ENCODE results near the gene LANCL1. TPM values are rescaled to one million over a fixed set of nuclear protein-coding genes. Genes with fewer than 3 reads are reported as not detected.

LANCL1 gene, protein sequence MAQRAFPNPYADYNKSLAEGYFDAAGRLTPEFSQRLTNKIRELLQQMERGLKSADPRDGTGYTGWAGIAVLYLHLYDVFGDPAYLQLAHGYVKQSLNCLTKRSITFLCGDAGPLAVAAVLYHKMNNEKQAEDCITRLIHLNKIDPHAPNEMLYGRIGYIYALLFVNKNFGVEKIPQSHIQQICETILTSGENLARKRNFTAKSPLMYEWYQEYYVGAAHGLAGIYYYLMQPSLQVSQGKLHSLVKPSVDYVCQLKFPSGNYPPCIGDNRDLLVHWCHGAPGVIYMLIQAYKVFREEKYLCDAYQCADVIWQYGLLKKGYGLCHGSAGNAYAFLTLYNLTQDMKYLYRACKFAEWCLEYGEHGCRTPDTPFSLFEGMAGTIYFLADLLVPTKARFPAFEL
- 52.5 and 58.9 TPM in 2 replicates for total RNA-seq

DNA sequence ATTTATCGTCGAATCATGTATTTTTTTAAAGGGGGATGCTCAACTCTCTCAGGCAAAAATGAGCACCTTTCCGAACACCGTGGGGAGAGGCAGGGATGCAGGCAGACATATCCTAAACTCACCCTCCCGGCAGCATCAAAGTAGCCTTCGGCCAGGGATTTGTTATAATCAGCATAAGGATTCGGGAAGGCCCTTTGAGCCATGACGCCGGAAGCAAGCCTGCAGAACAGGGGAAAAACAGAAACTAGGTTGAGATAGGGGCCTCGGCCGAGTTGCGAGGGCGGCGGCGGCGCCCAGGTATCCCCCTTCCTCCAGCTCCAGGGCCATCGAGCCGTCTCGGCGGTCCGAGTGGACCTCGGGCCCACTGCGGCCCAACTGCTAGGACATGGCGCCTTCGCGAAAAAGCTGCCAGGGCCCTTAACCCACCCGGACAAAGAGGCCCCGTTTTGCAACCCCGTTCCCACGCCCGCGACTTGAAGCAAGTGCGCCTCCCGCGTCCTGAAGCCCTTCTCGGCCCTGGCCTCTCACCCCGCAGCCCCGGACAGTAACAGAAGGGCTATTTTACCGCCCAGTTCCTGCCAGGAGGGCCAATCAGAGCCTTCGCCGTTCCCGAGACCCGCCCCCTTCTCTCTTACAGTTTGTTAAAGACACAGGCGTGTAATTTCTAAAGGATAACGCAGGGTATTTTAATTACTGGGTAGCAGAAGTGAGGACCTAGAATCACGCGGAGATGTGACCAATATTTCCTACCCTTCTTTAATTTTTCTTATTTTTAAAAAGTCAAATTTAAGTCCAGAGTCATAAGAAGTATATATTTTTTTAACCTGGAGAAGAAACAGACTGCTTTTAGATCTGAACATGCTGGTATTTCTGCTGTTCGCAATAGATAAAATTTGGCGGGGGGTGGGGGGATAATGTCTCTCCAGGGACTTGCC is at the start of gene LANCL1:
Gene LANCL1 (minus strand): TSS at position 566 of the 935 bp plus-strand sequence. CDS start 363 bp downstream, at position 203.

Other genes starting within 250 kb of the LANCL1 start
- gene MYL1, start 161.6 kb downstream of the LANCL1 start, total RNA-seq, result not detected in 2 replicates
- 27.4 and 40.3 TPM in 2 replicates for gene CPS1, start 79.8 kb upstream of the LANCL1 start, total RNA-seq